ENCODE results near the gene SDC1. TPM values are rescaled to one million over a fixed set of nuclear protein-coding genes. Genes with fewer than 3 reads are reported as not detected.

Gene SDC1
- total RNA-seq, 1 experiment from 2014 or later, result 84.6 TPM

GRCh38 chr2:20214566-20215182 lies 10.3 kb downstream of the SDC1 start:
- DNase-seq (ENCODE audit: low read depth), result no peak

- DNase-seq (ENCODE audit: low read depth), result no peak
Measured at GRCh38 chr2:20213651-20214565, 11.0 kb downstream of the SDC1 start.

- no peak for DNase-seq (ENCODE audit: low read depth)
Measured at GRCh38 chr2:20212871-20213503, 11.9 kb downstream of the SDC1 start.

- DNase-seq (ENCODE audit: low read depth), result no peak
Measured at GRCh38 chr2:20212459-20212870, 12.5 kb downstream of the SDC1 start.

- no peak for DNase-seq (ENCODE audit: low read depth)
Measured at GRCh38 chr2:20211860-20212458, 13.0 kb downstream of the SDC1 start.

GRCh38 chr2:20211420-20211819 lies 13.5 kb downstream of the SDC1 start:
- DNase-seq (ENCODE audit: low read depth), result no peak

- DNase-seq (ENCODE audit: low read depth), result no peak
Measured at GRCh38 chr2:20210462-20210861, 14.5 kb downstream of the SDC1 start.

- no peak for DNase-seq (ENCODE audit: low read depth)
Measured at GRCh38 chr2:20209373-20210109, 15.4 kb downstream of the SDC1 start.

- no peak for DNase-seq (ENCODE audit: low read depth)
Measured at GRCh38 chr2:20208476-20208859, 16.5 kb downstream of the SDC1 start.

- DNase-seq (ENCODE audit: low read depth), result no peak
Measured at GRCh38 chr2:20207051-20207450, 17.9 kb downstream of the SDC1 start.

GRCh38 chr2:20205915-20206524 lies 18.9 kb downstream of the SDC1 start:
- DNase-seq (ENCODE audit: low read depth), result no peak

- DNase-seq (ENCODE audit: low read depth), result no peak
Measured at GRCh38 chr2:20205069-20205468, 19.9 kb downstream of the SDC1 start.

GRCh38 chr2:20203521-20204225 lies 21.3 kb downstream of the SDC1 start:
- no peak for DNase-seq (ENCODE audit: low read depth)

GRCh38 chr2:20203072-20203471 lies 21.9 kb downstream of the SDC1 start:
- no peak for DNase-seq (ENCODE audit: low read depth)

- no peak for DNase-seq (ENCODE audit: low read depth)
Measured at GRCh38 chr2:20201671-20202070, 23.3 kb downstream of the SDC1 start.

- DNase-seq (ENCODE audit: low read depth), result no peak
Measured at GRCh38 chr2:20200697-20201555, 24.0 kb downstream of the SDC1 start.

- DNase-seq (ENCODE audit: low read depth), result no peak
Measured at GRCh38 chr2:20199633-20200270, 25.2 kb downstream of the SDC1 start.

- DNase-seq (ENCODE audit: low read depth), result no peak
Measured at GRCh38 chr2:20198796-20199632, 25.9 kb downstream of the SDC1 start.
